ENCODE measurements around the gene GMPS.

GRCh38 chr3:155991847-155992246 lies 121.4 kb downstream of the GMPS start:
- TF ChIP-seq CTCF (conservative IDR thresholded peaks at IDR 0.05; ENCODE audit: low read depth, low read length) (no peak), EZH2 (IDR thresholded peaks at IDR 0.05; ENCODE audit: low read length, unreplicated experiment) (no peak)

Measured in PC-3 (cell line).